GM12872 (cell line): ENCODE measurements around the gene PPCDC.

Experiments
- TF ChIP-seq, protein P1 (sequence below): IDR thresholded peaks from 3 replicates; pipeline ENCODE4 v1.5.1; 2011; ENCODE audit warnings: low read depth, mild to moderate bottlenecking, low read length, moderate library complexity; ENCODE audit not compliant: insufficient read depth

PPCDC gene

DNA sequence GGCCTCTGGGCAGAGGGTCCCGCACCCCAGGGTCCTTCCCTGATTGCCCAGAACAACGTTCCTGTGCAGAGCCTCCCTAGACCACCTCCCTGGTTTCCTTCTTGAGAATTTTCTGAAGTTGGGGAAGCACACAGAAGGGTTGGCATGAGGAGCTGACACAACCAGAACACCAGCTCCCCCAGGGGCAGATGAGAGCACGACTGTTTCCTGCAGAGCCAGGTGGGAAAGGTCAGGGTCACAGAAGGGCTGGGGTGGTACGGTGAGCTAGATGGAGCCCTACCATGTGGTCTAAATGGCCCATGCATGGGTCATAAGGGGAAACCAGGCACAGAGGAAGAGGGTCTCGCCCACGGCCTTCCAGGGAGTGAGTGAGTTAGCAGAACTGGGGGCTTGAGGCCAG is 10.4 kb downstream of the PPCDC start:
- TF ChIP-seq, protein P1, sequence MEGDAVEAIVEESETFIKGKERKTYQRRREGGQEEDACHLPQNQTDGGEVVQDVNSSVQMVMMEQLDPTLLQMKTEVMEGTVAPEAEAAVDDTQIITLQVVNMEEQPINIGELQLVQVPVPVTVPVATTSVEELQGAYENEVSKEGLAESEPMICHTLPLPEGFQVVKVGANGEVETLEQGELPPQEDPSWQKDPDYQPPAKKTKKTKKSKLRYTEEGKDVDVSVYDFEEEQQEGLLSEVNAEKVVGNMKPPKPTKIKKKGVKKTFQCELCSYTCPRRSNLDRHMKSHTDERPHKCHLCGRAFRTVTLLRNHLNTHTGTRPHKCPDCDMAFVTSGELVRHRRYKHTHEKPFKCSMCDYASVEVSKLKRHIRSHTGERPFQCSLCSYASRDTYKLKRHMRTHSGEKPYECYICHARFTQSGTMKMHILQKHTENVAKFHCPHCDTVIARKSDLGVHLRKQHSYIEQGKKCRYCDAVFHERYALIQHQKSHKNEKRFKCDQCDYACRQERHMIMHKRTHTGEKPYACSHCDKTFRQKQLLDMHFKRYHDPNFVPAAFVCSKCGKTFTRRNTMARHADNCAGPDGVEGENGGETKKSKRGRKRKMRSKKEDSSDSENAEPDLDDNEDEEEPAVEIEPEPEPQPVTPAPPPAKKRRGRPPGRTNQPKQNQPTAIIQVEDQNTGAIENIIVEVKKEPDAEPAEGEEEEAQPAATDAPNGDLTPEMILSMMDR: peak; percentile 44; the same call in 1 of the 3 replicates

GRCh38 chr15:75034615-75035014 is 11.2 kb downstream of the PPCDC start:
- TF ChIP-seq, protein P1: no peak

DNA sequence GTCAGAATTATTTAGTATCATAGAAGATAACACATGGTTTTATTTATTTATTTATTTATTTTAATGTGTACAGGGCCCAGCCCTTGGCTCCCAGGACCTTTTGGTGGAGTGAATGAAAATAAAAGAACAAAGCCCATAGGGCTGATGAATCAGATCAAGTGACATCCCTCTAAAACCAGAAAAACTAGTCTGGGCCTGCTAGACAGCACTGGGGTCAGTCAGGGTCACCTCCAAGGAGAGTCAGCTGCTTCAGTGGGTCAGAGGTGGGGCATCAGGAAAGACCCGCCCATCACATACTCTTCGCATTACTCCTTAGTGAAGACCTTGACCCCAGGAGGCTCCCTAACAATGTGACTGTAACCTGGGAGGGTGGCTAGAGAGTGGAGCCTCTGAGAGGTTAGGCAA is 12.8 kb downstream of the PPCDC start:
- TF ChIP-seq, protein P1: no peak

GRCh38 chr15:75037685-75038084 is 14.3 kb downstream of the PPCDC start:
- TF ChIP-seq, protein P1: no peak

GRCh38 chr15:75038231-75038630 is 14.8 kb downstream of the PPCDC start:
- TF ChIP-seq, protein P1: no peak

- TF ChIP-seq, protein P1: peak; percentile 93
Measured at GRCh38 chr15:75042730-75043508, 19.5 kb downstream of the PPCDC start.

DNA sequence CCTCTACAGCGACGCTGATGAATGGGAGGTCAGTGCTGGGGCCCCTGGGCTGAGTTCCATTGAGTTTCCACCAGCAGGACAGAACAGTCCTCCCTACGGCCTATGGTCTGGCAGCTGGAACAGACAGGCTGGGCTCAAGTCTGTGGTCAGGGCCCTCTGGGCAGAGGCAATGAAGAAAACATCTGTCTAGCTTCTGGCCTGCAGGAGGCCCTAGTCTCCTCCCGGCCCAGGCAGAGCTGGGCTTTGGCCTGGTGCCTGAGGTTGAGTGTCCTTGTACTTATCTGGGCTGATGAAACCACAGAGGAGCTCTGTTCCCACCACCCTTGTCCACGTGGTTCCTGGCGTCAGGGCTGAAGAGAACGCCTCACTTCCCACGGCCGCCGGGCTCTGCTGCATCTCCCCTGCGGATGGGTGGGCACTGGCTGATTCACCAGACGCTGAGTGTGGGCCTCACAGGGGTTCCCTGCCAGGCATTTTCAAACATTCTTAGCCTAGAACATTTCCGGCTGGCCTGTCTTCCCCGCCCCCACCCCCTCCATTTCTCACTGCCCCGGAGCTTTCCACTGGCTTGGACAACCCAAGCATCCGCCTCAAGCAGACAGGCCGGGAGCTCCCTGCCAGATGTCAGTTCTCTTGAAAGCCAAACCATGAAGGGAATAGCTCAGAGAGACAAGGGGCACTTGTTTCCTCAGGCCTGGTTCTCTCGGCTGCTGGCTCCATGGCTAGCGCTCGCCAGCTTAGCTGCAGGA is 20.3 kb downstream of the PPCDC start:
- TF ChIP-seq, protein P1: peak; percentile 61
